NCI-H2227 (cell line): ENCODE data around the gene ZHX3.

ENCODE experiments used
- DNase-seq: peaks from one replicate; lab custom pipeline; 2025; ENCODE audit not compliant: unreplicated experiment; lab: John Stamatoyannopoulos, UW

The ZHX3 gene

DNA sequence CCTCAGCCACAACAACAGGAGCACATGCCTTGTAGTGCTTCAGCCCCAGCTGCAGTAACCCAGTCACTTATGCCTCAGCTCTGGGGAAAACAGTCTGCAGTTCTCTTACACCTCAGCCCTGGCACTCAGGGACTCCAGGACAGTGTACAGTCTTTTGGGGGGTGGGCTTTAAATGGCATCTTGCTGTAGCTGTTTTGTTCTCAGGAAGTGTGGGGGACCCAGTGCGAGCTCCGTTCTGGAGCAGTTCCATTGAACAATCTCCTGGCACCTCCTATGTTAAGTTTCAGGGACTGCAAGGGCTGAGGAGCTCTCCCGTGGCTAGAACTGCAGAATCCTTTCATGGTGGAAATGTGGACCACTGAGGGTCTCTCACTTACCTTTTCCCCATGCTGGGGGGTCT lies 125.0 kb downstream of the ZHX3 start:
- DNase-seq, result no peak

DNA sequence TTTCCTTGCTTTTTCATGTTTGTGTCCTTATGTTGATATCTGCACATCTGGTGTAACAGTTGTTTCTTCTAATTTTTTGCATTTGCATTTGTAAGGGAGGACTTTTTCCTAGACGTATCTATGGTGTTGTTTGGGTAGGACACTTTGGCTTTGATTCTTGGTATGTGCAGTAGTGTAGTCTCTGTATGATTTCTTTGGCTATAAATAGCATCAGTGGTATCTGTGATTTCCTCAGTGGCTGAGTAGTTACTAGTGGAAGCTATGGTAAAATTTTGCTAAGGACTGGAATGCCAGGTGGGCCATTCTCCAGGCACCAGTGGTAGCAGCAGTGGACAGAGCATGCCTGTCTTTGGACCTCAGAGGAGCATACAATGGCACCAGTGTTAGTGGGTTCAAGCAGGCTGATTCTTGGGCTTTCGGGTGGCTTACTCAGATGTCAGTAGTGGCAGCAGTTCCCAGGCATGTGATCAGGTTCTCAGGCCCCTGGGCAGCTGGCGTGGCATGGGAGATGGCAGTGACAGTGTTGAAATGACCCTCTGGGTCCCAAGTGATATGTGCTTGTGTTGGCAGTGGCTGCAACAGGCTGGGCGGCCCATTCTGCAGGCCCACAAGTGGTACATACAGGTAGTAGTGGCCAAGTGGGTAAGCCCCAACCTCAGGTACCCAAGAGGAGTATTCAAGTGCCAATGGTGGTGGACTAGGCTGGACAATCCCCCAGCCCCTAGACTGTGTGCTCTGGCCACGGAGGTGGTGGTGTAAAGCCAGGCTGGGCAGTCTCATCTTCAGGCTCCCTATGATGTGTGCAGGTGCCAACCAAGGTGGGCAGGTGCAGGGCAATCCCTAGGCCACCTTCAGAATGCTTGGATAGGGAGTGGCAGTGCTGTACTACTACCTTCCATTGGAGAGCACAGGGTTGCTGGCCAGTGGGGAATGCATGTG lies 125.7 kb downstream of the ZHX3 start:
- no peak for DNase-seq

DNA sequence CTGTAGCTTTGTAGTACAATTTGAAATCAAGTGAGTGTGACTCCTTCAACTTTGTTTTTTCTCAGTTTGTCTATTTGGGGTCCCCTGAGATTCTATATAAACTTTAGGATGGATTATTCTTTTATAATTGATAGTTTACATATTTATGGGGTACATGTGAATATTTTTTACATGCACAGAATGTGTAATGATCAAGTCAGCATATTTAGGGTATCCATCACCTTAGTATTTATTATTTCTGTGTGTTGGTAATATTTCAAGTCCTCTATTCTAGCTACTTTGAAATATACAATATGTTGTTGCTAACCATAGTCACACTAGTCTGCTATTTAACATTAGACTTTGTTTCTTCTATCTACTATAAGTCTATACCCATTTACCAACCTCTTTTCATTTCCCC lies 129.9 kb downstream of the ZHX3 start:
- no peak for DNase-seq

DNA sequence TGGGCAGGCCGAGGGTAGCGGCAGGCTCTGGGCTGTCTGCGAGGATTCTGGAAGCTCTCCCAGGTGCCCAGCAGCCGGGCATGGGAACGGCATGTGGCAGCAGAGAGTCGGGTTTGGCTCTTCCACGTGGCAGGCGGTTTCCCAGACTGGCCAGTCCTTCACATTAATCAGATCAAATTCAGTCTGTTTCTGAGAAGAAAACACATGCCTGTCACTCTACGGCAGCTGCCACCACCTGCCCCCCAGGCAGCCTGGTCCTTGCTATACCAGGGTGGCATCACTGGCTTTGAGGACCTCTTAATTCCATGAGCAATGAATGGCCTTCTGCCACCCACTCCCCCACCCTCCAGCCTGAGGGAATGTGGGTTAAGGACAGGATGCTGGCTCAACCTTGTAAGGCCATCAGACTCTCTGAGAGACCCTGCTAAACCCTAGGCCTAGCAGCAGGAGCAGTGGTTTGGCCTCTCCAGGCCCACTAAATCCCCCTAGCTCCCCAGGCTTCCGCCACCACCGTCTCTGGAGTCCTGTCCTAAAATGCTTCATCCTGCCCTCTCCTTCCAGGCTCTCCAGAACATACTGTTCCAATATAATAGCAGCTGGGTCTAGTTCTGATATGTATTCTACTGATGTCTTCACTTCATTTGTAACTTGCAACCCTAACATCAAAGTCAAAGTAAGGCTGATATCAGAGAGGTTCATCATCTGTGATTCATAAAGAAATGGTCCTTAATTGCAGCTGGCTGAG lies 132.3 kb downstream of the ZHX3 start:
- no peak for DNase-seq

DNA sequence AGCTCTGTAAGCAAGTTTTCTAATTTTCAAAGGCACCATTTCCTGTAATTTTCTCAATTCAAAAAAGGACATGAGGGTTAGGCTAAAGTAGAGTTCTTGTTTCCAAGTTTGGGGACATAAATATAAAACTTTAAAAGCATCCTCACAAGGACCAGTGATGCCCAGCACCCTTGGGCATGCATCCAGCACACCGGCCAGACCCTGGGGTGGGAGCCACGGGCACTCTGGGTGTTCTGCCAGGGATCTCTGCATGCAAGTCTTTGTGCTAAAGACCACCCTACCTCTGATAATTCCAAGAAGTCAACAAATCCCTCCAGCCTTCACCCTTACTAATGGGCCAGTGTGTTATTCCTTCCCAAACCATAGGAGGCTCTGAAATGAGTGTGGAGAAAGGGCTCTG lies 133.7 kb downstream of the ZHX3 start:
- DNase-seq, result no peak

DNA sequence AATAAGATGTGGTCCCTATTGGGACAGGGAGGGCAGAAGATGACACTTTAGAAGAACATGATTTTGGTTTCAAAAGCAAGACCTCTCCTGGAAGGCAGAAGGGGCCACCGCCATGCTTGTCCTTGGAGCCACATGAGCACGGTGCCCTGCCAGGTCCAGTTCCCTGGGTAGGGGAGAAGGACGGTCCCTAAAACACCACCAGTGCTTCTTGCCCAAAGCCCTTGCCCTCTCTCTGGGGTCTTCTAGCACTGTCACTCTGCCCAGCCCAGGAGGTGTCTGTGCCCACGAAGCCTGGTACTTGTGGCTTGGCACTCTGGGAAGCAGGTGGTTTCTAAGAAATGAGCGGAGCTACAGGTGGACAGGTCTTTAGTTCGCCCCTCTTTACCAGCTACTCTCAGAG lies 134.1 kb downstream of the ZHX3 start:
- no peak for DNase-seq

DNA sequence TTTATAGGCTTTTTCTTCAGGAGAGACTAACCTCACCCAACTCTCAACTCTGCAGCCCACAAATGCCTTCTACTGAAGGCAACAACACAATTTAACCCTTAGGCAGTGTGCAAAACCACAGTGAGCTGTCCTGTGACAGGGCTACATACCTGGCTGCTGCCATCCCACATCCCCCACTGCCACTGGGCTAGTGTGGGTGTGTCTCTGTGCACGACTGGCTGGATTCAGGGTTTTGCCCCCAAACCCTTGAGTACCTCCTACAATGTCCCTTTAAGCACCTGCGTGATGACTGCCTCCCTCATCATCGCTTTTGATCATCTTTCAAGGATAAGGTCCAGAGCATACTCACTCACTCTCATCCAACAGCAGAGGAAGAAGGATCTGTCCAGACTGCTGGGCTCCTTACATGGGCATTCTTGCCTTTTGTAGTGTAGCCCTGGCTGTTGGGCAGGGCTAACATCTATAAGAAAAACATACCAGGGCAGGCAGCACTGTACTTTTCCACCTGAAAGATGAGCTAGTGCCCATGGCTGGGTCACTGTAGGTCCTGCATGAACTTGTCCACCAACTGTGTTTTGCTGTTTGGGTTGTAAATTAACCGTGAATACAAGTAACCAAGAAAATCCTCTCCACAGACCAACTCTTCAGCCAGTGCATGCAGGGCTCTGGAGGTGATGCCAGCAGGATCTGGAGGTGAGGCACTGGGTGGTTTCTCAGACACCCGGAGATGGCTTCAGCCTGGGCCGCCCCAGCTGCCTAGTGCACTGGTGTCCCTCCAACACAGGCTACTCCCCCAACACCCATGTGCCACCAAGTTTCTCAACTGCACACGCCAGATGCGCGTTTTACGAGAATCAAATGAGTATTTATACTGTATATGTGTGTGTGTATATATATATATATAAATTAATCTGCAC lies 135.0 kb downstream of the ZHX3 start:
- no peak for DNase-seq

DNA sequence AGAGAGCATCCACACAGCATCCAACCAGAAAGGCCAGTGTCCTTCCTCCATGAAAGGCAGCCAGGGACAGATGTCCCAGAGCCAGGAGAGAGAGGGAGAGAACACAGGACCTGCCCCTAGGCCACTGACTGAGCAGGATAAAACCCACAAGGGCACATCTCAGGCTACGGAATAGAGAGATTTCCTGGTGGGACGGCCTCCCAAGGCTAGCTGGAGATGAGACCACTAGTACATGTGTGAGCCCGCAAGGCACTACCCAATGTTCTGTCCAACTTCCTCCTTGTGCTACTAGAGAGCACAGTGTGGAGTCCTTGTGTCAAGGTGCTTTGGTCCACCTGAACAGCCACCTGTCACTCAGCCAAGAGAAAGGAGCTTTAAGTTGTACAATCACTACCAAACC lies 136.0 kb downstream of the ZHX3 start:
- no peak for DNase-seq

DNA sequence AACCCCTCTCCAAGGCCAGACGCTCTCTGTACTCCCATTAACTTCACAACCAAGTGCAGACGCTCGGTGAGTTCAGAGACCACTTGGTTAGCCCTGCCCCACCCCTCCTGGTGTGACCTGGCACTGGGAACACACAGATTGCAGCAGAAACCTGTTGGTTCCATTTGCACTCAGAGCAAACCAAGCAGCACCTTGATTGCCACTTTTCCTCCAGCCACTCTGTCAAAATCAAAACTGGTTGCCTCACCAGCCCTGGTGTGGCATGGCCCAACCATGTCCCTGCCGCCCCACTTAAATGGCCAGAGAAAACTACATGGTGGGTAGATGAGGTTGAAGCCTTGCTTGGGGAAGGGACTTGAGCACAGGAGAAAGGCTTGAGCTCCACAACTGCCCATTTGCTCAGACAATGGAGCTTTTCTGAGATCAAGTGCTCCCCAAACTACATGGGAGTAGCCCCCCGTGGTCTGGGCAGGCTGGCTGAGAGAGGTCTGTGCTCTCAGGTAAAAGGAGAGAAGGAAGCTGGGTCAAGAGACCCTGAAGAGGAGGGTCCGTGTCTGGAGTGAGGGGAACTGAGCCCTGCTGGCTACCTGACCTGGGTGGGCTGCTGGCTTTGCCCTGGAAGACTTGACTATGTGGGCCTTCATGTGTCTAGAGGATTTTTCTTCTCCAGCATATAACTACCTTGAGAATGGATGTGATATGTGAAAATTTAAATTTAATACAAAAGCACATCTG lies 136.8 kb downstream of the ZHX3 start:
- DNase-seq, result no peak

DNA sequence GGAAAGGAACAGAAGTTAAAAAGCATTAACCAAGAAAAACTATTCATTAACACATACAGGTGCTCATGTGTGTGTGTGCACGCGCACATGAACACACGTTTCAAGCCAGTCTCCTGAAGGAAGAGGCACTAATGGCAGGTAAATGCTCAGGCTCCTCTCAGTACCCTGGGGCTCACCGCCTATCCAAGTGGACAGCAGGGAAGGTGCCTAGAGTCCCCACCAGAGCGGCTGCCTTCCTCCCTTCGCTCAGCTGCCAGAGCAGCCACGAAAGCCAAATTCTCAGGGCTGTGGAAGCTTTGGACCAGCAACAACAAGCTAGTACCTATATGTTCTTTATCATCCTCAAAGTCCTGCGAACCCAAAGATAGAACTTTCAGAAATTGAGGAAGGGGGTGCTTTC lies 137.6 kb downstream of the ZHX3 start:
- no peak for DNase-seq

DNA sequence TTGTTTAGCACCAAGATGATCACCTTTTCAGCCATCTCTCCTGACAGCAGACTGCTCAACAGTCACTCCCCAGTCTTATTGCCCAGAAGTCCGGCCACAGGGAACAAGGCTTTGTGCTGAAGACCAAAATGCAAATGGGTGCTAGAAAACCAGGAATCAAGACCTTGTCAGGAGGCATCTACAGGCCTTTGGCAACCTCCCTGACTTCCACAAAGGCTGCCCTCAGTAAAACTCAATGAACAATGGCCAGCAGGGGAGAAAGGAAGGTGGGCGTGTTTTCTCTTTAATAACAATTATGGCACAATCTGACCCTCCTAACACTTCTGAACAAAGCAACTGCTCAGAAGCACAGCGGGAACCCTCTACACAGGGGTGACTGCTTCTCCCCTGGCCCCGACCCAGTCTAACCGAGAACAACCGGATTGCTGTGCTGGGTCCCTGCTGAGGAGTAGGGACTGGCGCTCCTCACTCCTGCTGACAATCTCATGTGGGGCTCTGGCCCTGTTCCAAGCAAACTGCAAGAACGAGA lies 138.6 kb downstream of the ZHX3 start:
- DNase-seq, result peak; percentile 82

DNA sequence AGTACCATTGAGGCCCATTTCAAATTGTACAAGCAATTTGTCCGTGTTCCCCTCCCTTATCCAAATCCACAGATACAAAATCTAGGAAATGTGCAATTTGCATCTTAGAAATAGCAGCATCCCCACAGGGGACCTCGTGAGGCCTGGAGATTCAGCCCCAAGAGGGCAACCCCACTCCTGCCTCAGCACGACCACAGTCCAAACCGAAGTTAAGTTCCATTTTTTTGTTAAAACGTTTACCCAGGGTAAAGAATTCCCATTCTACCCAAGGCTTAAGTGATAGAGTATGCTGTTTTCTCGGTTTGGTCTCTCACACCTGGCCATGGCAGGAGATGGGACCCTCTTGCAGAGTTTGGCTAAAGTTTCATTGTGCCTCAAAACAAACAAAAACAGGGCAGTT lies 139.0 kb downstream of the ZHX3 start:
- no peak for DNase-seq

DNA sequence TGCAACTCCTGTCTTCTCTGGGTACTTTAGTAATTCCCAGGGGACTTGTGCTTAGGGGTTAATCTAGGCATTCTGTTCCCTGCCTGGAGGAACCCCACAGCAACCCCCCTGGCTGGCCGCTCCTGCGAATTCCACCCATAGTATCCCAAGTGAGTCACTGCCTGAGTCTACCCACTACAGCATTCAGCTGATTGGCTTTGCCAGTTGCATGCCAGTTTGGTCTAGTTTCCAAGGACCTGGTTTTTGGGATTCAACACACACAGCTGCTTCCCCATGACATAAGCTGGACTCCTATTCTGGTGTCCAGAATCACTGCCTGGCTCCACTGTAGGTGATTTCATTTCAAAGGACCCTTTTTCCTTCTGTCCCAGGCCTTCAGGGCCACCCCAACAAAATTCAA lies 139.9 kb downstream of the ZHX3 start:
- no peak for DNase-seq

DNA sequence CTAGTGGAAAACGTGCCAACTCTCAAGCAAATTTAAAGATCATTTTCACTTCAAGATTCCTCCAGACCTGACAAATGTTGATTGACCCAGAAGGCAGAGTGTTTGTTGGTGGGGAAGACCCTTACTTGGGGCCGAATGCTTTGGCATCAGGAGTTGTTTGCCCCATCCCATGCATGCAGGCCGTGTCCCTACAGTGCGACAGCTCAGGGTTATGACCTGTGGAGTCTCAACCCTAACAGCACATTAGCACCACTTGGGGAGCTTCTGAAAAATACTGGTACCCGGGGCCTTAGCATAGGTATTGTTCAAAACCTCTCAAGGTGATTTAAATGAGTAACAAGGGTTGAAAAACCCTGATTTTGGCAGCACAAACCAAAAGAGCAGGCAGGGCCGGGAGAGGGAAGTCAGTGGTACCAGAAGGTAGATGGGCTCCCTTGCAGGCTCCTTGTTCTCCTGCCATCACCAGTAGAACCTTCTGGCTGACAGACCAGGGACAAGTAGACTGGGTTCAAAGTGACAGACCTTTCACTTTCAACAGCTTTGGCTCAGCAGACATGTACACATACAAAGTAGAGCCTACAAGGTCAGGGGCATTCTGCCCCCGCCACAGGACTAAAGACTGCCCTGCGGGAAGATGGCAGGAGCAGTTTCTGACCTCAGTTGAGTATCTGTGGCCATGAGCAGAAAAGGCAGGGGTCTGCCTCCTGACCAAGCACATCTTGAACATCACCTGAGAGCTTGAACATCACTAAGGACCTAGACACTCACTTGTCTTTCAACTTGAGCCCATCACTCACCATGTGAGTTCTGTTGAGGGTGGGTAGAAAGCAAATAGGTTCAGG lies 140.6 kb downstream of the ZHX3 start:
- no peak for DNase-seq

DNA sequence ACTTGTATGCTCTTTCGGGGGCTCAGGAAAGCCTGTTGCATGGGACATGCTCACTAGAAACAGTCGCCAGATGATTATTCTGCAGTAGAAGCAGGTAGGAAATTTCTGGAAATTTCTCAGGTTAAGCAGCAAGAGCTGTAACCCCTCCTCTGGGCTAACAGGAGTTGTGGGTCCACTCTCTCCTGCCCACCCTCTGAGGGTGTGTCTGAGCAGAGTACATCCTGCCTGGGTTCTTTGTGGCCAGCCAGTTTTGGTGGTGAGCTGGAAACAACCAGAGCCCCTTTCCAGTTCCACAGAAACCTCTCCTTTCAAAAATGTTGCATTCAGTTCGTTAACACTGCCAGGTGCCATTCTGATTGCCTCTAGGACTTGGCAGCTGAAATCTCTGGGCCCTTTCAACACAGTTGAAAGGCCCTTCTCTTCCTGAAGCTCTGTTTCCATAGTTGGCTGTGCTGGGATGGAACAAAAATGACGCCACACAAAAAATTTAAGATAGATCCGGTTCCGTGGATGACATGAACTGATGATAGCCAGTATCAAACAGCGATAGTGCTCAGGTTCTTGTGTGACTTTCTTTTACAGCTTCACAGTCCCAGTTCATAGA lies 141.7 kb downstream of the ZHX3 start:
- DNase-seq, result no peak

DNA sequence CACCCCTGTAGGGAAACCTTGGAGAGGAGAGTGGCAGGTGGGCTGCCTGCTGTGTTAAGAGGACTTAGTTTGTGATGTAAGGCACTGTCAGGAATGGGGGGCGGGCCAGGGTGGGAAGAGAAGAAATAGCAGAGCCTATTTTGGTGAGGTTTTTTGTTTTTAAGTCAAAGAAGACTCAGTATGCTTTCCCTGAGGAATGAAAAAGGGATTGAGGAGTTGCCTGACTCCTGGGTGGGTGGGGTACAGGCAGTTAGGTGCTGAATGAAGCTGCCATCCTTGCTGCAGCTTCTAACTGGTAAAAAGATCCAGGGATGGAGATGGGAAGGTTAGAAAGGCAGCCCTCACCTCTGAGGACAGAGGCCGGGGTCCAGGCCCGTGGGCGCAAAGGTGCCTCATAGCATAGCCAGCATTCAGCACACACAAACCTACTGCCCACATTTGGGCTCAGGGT lies 142.3 kb downstream of the ZHX3 start:
- no peak for DNase-seq

DNA sequence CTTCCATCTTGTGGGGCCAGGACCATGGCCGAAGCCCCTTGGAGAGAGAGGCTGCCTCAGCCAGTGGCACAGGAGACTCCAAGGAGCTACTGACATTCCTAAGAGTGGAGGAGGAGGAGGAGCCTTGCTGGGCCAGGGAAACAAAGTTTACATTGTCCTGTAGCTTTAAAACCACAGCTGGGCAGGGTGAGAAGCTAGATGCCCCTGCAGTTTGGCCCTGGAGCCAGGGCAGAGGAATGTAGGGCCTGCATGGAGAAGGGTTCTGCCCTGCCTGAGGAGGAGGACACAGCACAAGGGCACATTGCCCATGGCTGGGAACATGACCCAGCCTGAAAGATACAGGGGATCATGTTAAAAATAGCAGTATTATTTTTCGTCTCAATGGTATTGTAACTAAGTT lies 142.7 kb downstream of the ZHX3 start:
- no peak for DNase-seq

DNA sequence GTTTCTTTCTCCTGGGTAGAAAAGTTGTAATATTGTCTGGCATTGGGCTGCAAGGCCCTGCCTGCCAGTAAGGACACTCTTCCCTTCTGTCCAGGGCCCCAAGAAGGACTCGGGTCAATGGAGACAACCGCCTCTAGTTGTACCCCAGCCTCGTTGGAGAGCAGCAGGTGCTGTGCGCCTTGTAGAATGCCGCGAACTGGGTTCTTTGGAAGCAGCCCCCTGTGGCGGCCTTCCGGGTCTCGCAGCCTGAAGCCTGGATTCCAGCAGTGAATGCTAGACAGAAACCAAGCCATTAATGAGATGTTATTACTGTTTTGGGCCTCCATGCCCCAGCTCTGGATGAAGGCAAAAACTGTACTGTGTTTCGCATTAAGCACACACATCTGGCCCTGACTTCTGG lies 143.2 kb downstream of the ZHX3 start:
- DNase-seq, result no peak

DNA sequence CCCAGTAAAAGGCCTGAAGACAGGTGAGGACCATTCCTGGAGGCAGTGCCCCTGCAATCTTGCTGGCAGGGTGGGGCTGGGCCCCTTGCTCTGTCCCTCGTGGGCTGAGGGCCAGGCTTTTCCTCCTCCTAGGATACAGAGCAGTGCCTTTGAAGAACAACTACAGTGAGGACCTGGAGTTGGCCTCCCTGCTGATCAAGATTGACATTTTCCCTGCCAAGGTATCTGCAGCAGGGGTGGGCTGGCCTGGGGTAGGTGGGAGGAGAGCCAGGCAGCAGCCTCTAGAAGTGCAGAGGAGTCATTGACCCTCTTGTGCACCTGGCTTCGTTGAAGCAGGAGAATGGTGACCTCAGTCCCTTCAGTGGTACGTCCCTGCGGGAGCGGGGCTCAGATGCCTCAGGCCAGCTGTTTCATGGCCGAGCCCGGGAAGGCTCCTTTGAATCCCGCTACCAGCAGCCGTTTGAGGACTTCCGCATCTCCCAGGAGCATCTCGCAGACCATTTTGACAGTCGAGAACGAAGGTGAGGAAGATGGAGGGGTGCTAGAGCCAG lies 143.7 kb downstream of the ZHX3 start:
- no peak for DNase-seq
